Measurements from ENCODE around the gene ASB6.
"Not testable (repeated sequence)": the region's sequence is repeated elsewhere in the genome, so short reads cannot be mapped to it uniquely, and the experiment has no call there.

ASB6 gene

DNA sequence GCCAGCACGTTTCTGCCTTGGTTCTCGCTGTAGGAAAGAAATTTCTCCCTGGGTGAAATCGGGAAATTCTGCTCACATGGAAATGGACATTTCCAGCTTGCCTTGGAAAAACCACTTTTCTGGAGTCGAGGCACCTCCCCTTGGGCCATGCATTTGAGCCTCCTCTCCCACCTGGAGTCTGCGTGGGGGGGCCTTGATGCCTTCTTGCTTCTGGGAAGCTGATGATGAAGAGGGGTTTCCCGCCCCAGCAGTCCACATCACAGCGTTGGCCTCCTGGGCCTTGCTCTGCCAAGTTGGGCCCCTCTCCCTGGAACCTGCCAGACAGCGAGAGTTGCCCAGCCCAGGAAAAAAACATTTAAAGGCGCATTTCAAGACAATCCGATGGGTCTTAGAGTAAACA lies 1.8 kb upstream of the ASB6 start:
- no peak for DNase-seq (ENCODE audit: low read depth)

DNA sequence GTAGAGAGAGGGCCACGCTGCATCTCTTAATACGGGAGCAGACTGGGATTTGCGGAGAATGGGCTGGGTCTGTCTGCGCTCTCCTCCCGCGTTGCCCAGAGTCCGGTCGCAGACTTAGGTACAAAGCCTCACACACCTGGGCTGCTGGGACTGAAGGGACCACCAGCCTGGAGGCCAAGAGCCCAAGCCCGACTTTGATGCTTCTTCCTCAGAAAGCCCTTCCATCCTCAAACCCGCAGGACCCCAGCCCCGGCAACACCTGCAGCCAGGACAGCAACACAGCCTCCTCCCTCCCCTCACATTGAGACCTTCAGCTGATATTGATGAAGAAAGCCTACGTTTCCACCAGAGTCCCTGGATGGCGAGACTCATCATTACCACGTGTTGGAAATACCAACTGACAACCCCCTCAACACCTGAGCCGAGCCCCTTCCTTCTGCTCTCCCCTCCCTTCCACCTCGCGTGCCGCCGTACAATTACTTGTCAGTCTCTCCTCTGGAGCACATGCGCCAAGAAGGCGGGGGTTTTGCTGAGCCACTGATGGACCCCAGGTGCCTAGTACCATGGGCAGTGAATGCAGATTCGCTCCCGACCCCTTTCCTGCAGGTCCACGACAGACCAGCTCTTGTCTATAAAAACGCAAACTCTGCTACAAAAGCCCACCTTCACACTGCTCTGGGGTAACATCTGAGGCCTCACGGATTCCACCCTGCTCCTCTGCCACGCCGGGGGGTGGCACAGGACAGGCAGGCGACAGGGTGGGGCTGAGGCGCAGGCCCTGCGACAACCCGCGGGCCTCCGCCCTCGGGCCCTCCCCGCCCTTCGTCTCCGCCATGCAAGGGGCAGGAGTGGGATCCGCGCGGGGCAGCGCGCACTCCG lies 841 bp downstream of the ASB6 start:
- DNase-seq (ENCODE audit: low read depth), result no peak

GRCh38 chr9:129640086-129640870 lies 1.7 kb downstream of the ASB6 start:
- DNase-seq (ENCODE audit: low read depth), result peak; percentile 70

DNA sequence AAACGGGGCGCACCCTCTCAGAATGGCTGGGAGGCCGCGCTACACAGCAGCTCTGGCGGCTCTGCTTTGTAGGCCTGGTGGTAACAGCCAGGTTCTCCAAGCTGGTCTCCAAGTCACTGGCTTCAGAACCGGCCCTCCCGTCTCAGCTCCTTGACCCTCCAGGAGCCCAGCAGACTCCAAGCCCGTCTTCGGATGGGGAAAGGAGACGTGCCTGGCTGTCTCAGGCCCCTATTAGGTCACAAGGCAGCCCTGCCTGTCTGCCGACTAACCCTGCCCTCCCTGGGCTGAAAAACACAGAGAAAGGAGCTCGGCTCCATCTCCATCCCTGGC lies 2.2 kb downstream of the ASB6 start:
- DNase-seq (ENCODE audit: low read depth), result no peak

- no peak for DNase-seq (ENCODE audit: low read depth)
Measured at GRCh38 chr9:129639034-129639630, 2.8 kb downstream of the ASB6 start.

DNA sequence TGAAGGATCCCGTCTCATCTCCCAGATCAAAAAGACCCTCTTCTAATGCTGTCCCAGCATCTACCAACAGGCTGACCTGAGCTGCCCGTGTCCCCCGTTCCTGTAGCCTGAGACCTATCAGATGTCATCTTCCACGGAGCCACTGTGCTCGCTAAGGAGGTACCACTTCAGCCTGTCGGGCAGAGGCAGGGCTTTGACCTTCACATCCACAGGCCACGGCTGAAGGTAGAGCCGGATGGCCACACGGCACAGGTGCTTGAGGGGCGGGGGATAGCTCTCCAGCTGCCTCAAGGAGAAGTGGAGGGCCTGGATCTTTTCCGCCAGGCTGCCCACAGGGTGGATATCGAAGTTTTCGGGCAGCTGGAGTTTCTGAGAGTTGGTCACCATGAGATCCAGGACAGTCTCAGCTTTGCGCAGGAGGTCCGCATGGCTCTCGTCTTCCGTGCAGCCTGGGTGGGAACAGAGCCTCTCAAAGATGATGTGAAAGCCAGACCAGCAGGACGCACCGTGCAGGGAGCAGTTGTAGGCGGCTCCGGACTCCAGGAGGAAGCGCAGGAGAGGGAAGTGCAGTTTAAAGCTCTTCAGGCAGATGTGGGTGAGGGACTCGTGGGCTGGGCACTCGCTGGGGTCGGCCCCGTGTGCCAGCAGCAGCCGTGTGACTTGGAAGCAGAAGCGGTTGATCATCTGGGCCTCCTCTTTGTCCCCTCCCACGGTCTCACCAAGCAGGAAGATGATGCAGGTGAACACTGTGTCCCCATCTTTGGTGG lies 4.1 kb downstream of the ASB6 start:
- no peak for DNase-seq (ENCODE audit: low read depth)

GRCh38 chr9:129637102-129637501 lies 4.8 kb downstream of the ASB6 start:
- no peak for DNase-seq (ENCODE audit: low read depth)

DNA sequence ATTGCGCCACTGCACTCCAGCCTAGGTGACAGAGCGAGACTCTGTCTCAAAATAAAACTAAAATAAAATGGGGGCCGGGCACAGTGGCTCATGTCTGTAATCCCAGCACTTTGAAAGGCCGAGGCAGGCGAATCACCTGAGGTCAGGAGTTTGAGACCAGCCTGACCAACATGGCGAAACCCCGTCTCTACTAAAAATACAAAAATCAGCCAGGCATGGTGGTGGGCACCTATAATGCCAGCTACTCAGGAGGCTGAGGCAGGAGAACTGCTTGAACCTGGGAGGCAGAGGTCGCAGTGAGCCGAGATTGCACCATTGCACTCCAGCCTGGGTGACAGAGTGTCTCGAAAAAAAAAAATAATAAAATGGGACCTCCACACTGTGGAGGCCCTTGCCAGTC lies 5.6 kb downstream of the ASB6 start:
- DNase-seq (ENCODE audit: low read depth), result not testable (repeated sequence)

GRCh38 chr9:129635099-129636065 lies 6.6 kb downstream of the ASB6 start:
- DNase-seq (ENCODE audit: low read depth), result no peak

DNA sequence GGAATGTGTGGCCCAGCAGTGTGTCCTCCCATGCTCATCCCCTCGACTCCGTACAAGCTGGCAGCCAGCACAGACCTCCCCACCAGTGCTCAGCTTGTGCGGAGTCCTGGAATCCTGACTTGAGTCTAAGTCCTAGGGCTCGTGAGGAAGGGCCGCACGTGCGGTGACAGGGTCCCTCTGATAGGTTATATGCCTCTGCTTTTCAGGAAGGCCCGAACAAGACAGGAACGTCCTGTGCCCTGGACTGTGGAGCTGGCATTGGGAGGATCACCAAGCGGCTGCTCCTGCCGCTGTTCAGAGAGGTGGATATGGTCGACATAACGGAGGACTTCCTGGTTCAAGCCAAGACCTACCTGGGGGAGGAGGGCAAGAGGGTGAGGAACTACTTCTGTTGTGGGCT lies 8.1 kb downstream of the ASB6 start:
- no peak for DNase-seq (ENCODE audit: low read depth)

DNA sequence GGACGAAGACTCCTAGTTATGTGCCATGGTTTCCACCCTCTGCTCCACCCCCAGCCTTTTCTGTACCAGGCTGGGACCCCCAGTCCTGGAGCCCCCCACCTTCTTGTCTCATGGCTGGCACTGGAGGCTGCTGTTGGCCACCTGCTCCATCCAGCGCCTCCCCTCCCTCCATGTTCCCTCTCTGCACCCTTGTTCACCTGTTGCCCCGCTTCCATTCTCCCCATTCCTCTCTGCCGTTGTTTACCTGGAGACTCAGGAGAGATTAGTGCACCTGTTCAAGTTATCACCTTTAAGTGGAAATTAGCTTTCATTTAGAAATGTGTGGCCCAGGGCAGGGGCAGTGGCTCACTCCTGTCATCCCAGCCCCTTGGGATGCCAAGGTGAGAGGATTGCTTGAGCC lies 8.7 kb downstream of the ASB6 start:
- DNase-seq (ENCODE audit: low read depth), result no peak

DNA sequence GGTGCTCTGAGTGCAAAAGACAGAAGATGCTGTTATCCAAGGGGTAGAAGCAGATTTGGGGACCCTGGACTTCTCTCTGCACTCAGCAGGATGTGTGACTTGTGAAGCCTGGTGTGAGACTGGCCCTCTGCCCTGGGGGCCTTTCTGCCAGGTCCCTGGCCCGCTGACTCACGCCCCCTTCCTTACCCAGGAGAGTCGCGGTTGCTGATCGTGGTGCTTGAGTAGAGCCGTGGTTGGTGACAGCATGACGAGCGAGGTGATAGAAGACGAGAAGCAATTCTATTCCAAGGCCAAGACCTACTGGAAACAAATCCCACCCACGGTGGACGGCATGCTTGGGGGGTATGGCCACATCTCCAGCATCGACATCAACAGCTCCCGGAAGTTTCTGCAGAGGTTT lies 9.5 kb downstream of the ASB6 start:
- no peak for DNase-seq (ENCODE audit: low read depth)

DNA sequence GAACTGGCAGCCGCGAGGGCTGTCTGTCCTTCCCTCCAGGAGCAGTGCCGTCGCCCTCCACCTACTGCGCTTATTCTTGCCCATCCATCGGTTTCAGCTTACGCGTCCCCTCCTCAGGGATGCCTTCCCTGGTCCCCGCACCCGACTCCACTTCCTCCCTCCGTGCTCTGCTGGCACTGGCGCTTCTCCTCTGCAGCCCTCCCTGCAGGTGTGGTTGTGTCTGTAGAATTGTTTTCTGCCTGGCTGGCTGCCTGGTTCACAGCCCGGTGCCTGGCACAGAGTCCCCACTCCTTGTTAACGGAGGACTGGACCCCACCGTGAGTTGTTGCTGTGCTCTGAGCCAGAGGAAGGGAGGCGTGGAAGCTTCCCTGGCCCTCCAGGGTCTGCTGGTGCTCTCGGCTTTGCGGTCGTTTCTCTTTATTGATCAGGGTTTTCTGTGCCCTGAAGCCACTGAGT lies 10.2 kb downstream of the ASB6 start:
- no peak for DNase-seq (ENCODE audit: low read depth)

DNA sequence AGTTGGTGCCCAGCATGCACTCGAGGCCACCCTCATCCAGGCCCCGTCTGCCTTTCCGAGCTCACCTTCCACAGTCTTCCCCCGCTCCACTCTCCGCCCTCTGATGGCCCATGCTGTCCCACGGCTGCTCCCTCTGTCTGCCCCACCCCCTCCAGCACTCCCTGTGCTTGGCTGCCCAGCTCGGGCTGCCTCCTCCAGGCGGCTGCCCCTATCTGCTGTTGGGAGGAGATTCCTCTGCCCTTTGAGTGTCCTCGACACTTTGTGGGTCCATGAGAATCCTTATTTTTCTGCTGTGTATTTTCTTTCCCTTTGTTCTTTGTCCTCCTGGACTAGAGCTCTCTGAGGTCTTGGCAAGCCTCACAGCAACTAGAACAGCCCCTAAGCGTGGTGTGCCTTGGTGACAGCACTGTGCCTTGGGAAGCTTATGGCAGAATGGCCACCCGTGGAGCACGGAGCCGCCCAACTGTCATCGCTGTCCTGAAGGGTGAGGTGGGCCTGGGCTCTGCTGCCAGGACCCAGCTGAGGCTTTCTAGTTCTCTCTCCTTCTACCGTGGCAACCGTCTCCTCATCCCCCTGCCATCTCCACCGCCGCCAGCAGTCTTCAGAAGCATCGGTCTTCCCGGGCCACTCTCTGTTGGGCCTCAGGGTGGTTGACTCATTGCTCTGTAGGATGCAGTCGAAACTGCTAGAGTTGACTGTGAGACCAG lies 10.8 kb downstream of the ASB6 start:
- peak; percentile 61 for DNase-seq (ENCODE audit: low read depth)

GRCh38 chr9:129629251-129629820 lies 12.6 kb downstream of the ASB6 start:
- no peak for DNase-seq (ENCODE audit: low read depth)

DNA sequence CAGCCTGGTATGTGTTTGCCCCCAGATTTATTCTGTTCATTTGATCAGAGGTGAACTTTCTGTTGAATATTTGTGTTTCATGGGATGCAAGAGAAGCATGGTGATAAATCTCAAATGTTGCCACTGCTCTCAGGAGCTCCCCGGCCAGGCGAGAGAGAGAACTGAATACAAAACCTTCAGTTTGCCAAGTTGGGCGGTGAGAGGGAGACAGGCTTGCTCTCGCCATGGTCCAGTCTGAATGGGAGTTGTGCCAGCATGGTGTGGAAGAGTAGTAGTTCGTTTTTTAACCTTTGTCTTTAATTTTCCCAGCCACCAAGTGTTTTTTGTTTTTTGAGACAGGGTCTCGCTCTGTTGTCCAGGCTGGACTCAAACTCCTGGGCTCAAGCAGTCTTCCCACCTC lies 13.2 kb downstream of the ASB6 start:
- DNase-seq (ENCODE audit: low read depth), result no peak

DNA sequence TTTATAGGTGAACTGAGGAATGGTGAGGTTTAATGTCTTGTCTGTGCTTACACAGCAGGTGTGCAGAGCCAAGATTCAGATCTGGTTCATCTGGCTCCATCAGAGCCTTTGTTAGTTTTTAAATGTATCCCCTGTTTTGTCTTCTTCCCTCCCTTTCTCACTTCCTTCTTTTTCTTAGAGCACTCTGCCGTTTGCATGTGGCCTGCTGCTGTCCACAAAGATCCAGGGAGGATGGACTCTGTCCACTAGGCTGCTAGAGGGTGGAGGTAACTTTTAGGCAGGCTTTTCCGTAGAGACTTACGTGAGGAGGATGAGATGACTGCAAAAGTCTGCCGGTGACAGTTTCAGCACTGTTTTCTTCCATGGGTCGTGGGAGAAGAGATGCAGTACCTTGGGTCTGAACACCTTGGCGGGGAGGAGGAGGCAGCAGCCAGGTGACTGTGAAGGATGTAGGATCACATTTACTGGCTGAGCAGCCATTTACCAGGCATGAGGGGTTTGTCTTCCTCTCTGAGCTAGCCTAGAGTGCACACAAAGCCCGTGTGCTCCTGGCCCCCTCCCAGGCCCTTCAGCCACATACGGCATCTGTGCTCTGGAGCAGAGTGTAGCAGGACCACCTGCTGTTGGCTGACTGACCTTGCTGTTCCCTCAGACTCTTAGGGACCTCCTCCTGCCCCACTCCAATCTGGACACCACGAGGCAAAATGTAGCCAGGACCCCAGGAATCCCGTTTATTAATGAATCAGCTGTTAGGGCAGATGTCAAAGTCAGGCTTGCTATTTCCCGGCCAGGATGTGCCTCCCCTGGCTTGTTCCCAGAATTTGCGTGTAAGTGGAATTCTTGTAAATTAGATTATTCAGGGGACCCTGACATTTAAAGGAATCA lies 14.2 kb downstream of the ASB6 start:
- DNase-seq (ENCODE audit: low read depth), result peak; percentile 48

GRCh38 chr9:129626625-129627284 lies 15.2 kb downstream of the ASB6 start:
- peak; percentile 92 for DNase-seq (ENCODE audit: low read depth)
